ENCODE measurements around the gene CTNNBL1.

Gene CTNNBL1

DNA sequence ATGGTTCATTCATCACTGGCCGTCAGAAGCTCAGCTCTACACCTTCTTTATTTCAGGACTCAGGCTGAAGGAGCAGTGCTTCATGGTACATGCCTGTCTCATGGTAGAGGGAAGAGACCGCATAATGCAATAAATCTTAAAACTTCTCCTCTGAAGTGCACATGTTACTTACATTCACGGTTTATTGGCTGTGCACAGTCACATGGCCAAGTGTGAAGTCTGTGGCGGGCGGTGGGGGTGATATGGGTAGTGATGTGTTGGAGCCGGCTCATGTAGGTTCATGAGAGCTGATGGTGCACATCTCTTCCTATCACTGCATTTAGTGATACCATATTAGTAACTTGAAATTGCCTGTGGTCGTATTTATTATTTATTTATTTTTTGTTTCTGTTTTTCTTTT lies 102.9 kb downstream of the CTNNBL1 start:
- no peak overlapping the region for H3K4me3 ChIP-seq
- H3K9ac ChIP-seq (ENCODE audit: insufficient read length), result no peak overlapping the region
- no peaks in the 10 kb centered on the region for H3K9me3 ChIP-seq (ENCODE audit: low read depth, low read length)
- DNase-seq (ENCODE audit: low read depth, low spot score), result no peak
- no peak overlapping the region for H3K27ac ChIP-seq
- TF ChIP-seq FOXP2 (optimal IDR thresholded peaks at IDR 0.05; ENCODE audit: control extremely low read depth, extremely low read length, insufficient read depth) (no peak), EZH2 (IDR thresholded peaks at IDR 0.05) (no peak), POLR2AphosphoS5 (IDR thresholded peaks at IDR 0.05; ENCODE audit: borderline replicate concordance, low read depth, low read length) (no peak)
- 0 out of 2 replicates have a peak, but pooled peaks cover 9% of the 10 kb centered on the region for H3K36me3 ChIP-seq (ENCODE audit: insufficient read depth, low read length)

DNA sequence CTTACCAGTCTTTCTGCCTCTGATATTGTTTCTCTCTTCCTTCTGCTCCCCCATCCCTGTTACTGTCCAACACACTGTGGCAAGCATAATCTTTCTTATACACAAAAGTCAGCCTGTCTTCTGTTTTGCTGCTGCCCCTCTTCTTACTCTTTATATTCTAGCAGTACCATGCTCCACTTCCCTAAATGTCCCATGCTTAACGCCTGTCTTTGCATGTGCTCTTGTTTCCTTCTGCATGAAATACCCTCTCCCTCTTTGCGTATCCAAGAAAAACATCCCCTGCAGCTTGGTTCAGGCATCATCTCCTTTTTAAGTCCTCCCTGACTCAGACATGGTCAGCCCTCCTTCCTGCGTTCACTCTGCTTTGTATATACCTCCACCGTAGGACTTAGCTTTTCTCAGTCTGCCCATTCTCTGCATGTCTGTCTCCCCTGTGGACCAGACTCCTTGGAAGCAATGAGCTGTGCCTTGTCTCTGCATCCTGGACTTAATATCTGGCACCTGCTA lies 103.9 kb downstream of the CTNNBL1 start:
- Histone ChIP-seq H3K36me3 (ENCODE audit: insufficient read depth, low read length) (0 out of 2 replicates have a peak, but pooled peaks cover 9% of the 10 kb centered on the region), H3K4me3 (no peak overlapping the region), H3K9me3 (ENCODE audit: low read depth, low read length) (no peaks in the 10 kb centered on the region), H3K27ac (no peak overlapping the region), H3K9ac (ENCODE audit: insufficient read length) (no peak overlapping the region)
- TF ChIP-seq FOXP2 (optimal IDR thresholded peaks at IDR 0.05; ENCODE audit: control extremely low read depth, extremely low read length, insufficient read depth), result no peak
- no peak for TF ChIP-seq EZH2 (IDR thresholded peaks at IDR 0.05)
- no peak for TF ChIP-seq POLR2AphosphoS5 (IDR thresholded peaks at IDR 0.05; ENCODE audit: borderline replicate concordance, low read depth, low read length)
- DNase-seq (ENCODE audit: low read depth, low spot score), result no peak

DNA sequence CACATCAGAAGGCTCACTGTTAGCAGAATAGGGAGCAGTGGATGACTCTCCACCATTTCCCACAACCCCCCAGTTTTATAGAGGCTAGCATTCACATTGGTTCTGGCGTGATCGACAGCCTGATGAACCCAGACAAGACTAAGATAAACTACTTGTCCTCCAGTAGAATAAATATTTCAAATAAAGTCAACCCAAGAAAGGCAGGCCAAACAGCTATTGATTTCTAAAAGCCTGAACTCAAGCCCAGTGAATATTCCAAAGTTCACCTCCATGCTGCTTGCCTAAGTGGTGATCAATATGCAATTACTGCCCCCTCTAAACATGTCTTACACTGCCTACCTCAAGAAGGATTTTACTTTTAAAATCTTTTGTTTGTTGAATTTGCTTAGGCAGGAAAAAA lies 104.5 kb downstream of the CTNNBL1 start:
- no peak overlapping the region for H3K4me3 ChIP-seq
- no peak for TF ChIP-seq POLR2AphosphoS5 (IDR thresholded peaks at IDR 0.05; ENCODE audit: borderline replicate concordance, low read depth, low read length)
- H3K9me3 ChIP-seq (ENCODE audit: low read depth, low read length), result no peaks in the 10 kb centered on the region
- H3K9ac ChIP-seq (ENCODE audit: insufficient read length), result no peak overlapping the region
- DNase-seq (ENCODE audit: low read depth, low spot score), result no peak
- 0 out of 2 replicates have a peak, but pooled peaks cover 12% of the 10 kb centered on the region for H3K36me3 ChIP-seq (ENCODE audit: insufficient read depth, low read length)
- H3K27ac ChIP-seq, result no peak overlapping the region

DNA sequence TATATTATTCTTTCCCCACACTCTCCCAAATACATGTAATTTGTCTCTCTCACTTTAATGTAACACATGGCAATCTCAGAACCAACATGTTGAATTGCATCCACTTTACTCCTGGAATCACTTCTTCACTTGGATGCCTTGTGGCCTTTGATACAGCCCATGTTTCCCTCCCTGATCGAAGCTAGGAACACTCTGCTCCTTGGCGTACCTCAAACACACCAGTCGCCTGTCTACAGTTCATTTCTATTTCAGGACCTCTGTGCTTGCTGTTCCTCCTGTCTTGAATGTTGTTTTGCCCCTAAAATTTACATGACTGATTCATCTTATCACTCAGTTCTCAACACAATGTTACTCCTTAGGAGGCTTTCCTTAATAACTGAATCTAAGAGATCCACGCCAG lies 106.8 kb downstream of the CTNNBL1 start:
- H3K36me3 ChIP-seq (ENCODE audit: insufficient read depth, low read length), result 0 out of 2 replicates have a peak, but pooled peaks cover 20% of the 10 kb centered on the region
- DNase-seq (ENCODE audit: low read depth, low spot score), result no peak
- H3K9me3 ChIP-seq (ENCODE audit: low read depth, low read length), result no peaks in the 10 kb centered on the region
- no peak overlapping the region for H3K9ac ChIP-seq (ENCODE audit: insufficient read length)
- H3K4me3 ChIP-seq, result no peak overlapping the region
- TF ChIP-seq EZH2 (IDR thresholded peaks at IDR 0.05) (no peak), POLR2AphosphoS5 (IDR thresholded peaks at IDR 0.05; ENCODE audit: borderline replicate concordance, low read depth, low read length) (no peak), FOXP2 (optimal IDR thresholded peaks at IDR 0.05; ENCODE audit: control extremely low read depth, extremely low read length, insufficient read depth) (no peak)
- no peak overlapping the region for H3K27ac ChIP-seq

DNA sequence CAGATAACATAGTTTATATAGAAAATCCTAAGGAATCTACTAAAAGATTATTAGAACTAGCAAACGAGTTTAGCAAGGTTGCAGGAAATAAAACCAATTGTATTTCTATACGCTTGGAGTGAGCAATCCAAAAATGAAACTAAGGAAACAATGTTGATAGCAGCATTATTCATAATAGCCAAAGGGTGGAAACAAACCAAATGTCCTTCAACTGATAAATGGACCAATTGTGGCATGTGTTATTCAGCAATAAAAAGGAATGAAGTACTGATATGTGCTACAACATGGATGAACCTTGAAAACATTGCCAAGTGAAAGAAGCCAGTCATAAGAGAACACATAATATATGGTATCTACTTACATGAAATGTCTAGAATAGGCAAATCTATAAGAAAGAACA lies 108.1 kb downstream of the CTNNBL1 start:
- Histone ChIP-seq H3K36me3 (ENCODE audit: insufficient read depth, low read length) (0 out of 2 replicates have a peak, but pooled peaks cover 16% of the 10 kb centered on the region), H3K9me3 (ENCODE audit: low read depth, low read length) (no peaks in the 10 kb centered on the region), H3K27ac (no peak overlapping the region), H3K4me3 (no peak overlapping the region), H3K9ac (ENCODE audit: insufficient read length) (no peak overlapping the region)
- no peak for DNase-seq (ENCODE audit: low read depth, low spot score)
- TF ChIP-seq FOXP2 (optimal IDR thresholded peaks at IDR 0.05; ENCODE audit: control extremely low read depth, extremely low read length, insufficient read depth), result no peak
- TF ChIP-seq POLR2AphosphoS5 (IDR thresholded peaks at IDR 0.05; ENCODE audit: borderline replicate concordance, low read depth, low read length), result no peak
- no peak for TF ChIP-seq EZH2 (IDR thresholded peaks at IDR 0.05)

DNA sequence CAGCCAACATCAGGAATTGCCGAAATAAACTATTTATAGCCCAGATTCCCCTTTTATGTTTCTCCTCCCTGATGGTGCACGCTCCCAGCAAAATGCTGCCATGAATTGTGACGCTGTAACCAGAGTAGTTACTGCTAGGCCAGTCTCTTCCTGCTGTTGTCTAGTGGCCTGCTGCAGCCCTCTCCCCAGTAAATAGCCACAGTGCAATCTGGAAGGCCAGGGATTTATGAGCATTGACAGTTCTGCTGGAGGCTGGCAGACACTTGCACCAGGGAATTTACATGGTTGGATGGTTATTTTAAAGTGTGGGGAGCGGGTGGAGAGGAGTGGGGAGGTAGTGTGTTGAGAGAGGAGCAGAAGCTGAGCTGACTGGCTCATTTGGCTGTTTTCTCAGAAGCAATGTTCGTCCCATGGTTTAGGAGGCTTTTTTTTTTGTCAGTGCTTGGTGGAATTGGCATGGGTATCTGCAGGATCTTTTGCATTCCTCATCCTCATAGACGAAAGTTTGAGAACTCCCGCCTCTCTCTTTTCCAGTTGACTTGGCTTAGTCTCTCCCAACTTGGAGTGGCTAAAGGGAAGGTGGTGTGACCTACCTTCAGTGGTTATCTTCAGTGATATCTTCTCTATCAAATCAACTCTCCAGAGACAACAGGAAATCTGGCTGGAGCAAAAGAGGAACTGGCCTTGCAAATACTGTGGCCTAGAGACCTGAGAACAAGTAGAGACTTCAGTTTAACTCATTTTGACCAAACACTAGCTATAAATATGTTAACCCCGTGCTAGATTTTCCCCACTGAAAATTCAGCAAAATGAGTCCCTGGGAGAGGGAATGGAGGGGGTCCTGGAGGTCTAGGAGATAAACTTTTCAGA lies 109.8 kb downstream of the CTNNBL1 start:
- Histone ChIP-seq H3K9ac (ENCODE audit: insufficient read length) (no peak overlapping the region), H3K36me3 (ENCODE audit: insufficient read depth, low read length) (peaks cover 11% of the 10 kb centered on the region; the same call in 1 of the 2 replicates), H3K9me3 (ENCODE audit: low read depth, low read length) (no peaks in the 10 kb centered on the region), H3K27ac (no peak overlapping the region), H3K4me3 (no peak overlapping the region)
- DNase-seq (ENCODE audit: low read depth, low spot score), result no peak
- TF ChIP-seq FOXP2 (optimal IDR thresholded peaks at IDR 0.05; ENCODE audit: control extremely low read depth, extremely low read length, insufficient read depth), result no peak
- TF ChIP-seq EZH2 (IDR thresholded peaks at IDR 0.05), result no peak
- TF ChIP-seq POLR2AphosphoS5 (IDR thresholded peaks at IDR 0.05; ENCODE audit: borderline replicate concordance, low read depth, low read length), result no peak

DNA sequence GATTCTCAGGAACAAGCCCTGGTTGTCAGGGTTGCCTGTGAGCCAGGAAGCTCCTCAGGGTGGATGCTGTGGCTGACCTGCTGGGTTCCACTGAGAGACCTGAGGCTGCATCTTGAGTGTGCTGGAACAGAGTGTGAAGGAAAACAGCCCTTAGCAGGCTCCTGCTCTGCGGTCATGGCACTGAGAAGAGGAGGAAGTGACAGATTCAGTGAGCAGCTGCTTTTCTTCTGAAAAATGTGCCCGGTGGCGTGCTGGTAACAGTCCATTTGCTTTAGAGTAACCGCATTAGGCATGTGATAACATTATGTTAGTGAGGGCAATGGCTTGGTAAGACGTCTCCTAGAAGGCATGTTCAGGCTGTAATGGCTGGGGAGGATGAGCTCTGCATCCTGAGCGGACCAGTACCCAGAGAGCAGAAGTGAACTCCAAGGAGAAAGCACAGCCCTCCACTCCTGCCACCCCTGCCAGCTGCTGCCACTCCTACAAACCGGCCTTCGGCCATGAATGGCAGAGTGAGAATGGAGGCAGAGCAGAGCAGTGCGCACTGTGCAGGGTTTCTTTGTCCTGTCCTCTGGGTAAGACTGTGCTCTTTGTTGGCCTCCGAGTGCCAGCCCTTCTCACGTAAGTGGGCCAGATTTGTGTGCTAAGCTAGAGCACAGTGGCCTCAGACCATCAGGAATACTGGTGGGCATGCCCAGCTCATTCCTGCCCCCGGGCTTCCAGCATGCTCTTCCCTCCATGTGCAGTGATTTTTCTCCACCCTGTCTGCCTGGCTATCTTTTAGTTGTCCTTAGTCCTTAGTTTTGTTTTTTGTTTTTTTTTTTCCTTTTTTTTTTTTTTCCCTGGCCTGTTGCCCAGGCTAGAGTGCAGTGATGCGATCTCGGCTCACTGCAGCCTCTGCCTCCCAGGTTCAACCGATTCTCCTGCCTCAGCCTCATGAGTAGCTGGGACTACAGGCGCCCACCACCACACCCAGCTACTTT lies 111.0 kb downstream of the CTNNBL1 start:
- H3K9ac ChIP-seq (ENCODE audit: insufficient read length), result no peak overlapping the region
- H3K4me3 ChIP-seq, result no peak overlapping the region
- no peak for DNase-seq (ENCODE audit: low read depth, low spot score)
- no peaks in the 10 kb centered on the region for H3K9me3 ChIP-seq (ENCODE audit: low read depth, low read length)
- no peak overlapping the region for H3K27ac ChIP-seq
- H3K36me3 ChIP-seq (ENCODE audit: insufficient read depth, low read length), result peaks cover 12% of the 10 kb centered on the region; the same call in 1 of the 2 replicates
- TF ChIP-seq POLR2AphosphoS5 (IDR thresholded peaks at IDR 0.05; ENCODE audit: borderline replicate concordance, low read depth, low read length) (no peak), FOXP2 (optimal IDR thresholded peaks at IDR 0.05; ENCODE audit: control extremely low read depth, extremely low read length, insufficient read depth) (no peak), EZH2 (IDR thresholded peaks at IDR 0.05) (no peak)
